NCI-H187 treated with DMSO at 0.1 percent for 48 hours (cell line): Measurements from ENCODE around the gene RAPH1.

Source experiments
- DNase-seq: peaks from one replicate; lab custom pipeline; 2025; lab: John Stamatoyannopoulos, UW

Gene RAPH1

GRCh38 chr2:203535078-203535783 is at the start of gene RAPH1:
Gene RAPH1 (minus strand): TSS chr2:203535301. CDS start chr2:203495353, 39,948 bp downstream.
- no peak for DNase-seq

- DNase-seq: no peak
Measured at GRCh38 chr2:203584784-203585183, 49.7 kb upstream of the RAPH1 start.

DNA sequence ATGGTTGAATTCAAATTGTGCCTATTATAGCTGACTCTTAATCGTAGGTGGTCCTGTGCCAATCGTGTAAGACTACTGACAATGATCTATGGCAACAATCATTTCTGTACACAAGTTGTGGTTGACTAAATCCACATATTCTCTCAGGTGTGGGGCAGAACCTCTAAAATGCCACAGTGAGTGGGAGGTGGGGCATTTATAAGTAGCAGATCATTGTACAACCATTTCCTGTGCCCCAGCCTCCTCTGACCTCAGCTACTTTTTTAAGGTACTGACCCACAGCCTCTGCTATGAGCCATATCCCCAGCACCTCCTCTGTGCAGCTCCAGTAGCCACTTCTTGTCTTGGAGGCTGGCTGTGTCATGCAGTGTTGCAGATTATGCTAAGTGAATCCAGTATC is 48.6 kb upstream of the RAPH1 start:
- no peak for DNase-seq

- no peak for DNase-seq
Measured at GRCh38 chr2:203583084-203583695, 48.1 kb upstream of the RAPH1 start.

- DNase-seq: no peak
Measured at GRCh38 chr2:203582468-203582867, 47.4 kb upstream of the RAPH1 start.

GRCh38 chr2:203580844-203581243 is 45.7 kb upstream of the RAPH1 start:
- DNase-seq: no peak

- no peak for DNase-seq
Measured at GRCh38 chr2:203579730-203580129, 44.6 kb upstream of the RAPH1 start.

GRCh38 chr2:203578759-203579643 is 43.9 kb upstream of the RAPH1 start:
- DNase-seq: no peak

DNA sequence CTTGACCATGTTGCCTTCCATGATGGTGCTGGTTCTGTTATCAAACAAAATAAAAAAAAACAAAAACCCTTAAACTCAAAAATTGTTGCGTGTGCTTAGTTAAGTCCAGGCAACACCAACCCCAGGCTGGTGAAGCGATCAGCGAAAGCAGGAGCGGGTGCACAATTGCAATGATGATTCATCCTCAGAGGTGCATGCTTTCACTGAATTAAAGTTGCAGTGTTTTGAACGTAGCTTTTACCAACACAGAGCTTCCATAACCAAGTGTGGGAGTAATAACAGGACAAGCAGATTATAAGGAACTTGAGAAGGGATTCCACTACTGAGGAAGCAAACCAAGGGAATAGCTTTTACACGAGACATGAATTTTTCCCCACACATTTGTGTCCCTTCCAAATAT is 39.7 kb upstream of the RAPH1 start:
- no peak for DNase-seq

DNA sequence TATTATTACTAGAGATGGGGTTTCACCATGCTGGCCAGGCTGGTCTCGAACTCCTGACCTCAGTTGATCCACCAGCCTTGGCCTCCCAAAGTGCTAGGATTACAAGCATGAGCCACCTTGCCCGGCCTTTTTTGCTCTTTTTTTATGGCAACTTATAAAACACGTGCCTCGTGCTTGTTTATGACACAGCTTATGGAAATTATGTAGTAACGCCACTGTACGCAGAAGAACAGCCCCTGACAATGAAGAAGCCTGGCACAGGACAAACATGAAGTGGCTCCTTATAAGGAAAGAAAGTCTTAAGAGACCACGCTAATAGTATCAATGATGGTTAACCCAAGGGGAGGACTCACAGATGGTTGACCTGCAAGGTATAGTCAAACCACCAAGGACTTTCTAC is 37.2 kb upstream of the RAPH1 start:
- DNase-seq: no peak

DNA sequence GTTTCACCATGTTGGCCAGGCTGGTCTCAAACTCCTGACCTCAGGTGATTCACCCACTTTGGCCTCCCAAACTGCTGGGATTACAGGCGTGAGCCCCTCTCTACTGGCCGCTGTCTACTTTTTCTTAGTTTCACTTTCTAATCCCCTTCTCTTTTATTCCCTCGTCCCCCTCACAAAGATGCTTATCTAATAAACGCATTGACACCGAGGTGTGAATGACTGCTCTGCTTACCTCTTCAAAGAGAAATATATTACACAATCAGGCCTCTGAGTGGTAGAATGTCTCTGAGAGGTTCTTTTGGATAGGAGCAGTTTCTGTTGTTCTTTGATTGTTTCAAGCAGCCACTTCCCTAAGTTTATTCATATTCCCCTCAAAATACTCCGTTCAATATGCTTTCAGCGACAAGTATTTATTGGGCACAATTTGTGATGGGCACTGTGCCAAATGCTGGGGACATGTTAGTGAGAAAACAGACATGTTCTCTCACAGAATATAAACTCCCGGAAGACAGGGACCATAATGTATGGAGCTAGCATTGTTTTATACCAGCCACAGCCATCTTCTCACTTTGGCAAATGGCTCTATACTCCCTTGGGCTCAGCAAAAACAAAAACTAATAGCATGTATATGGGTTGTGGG is 34.7 kb upstream of the RAPH1 start:
- DNase-seq: no peak

DNA sequence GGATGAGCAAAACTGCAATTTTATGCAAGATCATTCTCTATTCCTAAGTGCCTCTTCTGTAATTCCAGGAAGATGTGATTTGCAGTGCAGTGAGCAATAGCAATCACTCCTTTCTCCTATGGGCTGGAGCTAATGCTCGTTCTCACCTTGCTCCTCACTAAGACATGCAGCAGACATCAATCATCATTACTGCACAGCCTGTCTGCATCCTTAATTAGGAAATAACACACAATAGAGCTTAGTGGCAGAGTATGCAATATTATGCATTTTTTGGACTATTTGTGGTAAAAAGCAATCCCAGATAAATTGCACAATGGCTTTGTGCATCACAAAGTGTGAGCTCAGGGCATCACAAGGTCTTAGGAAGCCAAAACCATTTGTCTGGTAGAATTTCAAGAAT is 32.6 kb upstream of the RAPH1 start:
- no peak for DNase-seq

DNA sequence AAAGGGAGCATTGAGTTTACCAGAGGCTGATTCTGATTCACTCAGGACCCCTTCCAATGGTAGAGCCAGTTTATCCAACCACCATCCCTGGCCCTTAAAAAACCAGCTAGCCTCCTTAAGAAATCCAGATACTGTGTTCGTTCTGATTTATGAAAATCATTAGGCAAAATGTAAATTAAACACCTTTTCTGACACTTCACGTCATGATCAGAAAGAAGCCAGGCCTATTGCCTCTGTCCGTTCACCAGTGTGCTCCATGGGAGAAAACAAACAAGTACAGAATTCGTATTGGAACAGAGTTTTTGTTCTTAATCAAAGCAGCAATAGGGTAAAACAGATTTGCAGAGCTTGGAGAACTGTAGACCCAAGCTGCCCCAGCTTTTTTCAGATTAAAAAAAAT is 31.1 kb upstream of the RAPH1 start:
- DNase-seq: no peak

DNA sequence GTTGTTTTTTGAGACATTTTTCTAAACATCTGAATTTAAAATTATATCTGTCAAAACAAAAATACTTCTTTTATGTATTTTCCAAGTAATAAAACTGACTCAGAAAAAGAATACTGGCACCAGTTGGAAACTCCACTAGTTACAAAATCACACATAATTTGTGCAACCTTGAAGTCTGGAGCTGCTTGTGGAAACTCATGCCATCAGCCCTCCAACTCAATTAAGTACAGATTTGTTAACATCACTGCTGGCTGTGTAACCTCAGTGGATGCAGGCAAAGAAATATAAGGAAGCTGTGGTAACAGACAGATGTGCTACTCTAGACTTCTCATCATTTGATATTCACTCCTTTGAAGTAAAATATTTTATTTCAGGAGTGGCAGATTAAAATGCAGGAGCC is 30.0 kb upstream of the RAPH1 start:
- no peak for DNase-seq

- DNase-seq: no peak
Measured at GRCh38 chr2:203562268-203562667, 27.2 kb upstream of the RAPH1 start.

- no peak for DNase-seq
Measured at GRCh38 chr2:203559641-203560040, 24.5 kb upstream of the RAPH1 start.

- DNase-seq: no peak
Measured at GRCh38 chr2:203553784-203554183, 18.7 kb upstream of the RAPH1 start.

DNA sequence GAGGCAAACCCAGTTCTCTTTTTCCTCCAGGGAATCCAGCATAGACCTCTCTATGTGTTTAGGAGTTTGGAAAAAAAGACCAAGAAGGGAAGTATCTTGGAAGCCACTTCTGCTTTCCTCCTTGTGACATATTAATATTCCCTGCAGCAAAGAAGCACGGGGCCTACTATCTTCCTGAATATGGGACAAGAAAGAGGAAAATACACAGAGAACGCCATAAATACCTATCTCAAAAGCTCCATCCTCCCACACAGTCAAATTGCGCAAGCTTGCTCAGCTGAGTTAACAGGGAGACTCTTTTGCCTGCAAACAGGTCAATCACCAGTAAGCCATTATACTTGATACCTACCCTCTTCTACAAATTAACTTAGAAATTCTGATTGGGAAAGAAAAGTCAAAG is 16.7 kb upstream of the RAPH1 start:
- DNase-seq: no peak

DNA sequence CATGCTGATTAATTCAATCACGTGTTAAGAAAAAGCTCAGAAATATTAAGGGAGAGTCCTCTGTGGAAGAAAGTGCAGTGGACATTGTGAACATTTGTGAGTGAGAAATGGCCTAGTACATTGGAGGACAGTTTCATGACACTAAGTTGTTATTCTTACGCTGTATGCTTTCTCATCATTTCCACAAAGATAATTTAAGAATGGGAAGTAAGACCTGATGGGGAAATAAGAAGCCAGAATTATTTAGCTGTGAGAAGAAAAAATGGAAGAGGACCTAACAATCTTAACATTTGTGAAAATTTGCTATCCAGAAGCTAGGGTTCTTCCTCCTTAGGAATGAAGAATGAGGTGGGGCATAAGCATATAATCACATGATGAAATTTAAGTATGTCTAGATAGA is 15.2 kb upstream of the RAPH1 start:
- DNase-seq: no peak

- DNase-seq: no peak
Measured at GRCh38 chr2:203549406-203549805, 14.3 kb upstream of the RAPH1 start.

- no peak for DNase-seq
Measured at GRCh38 chr2:203548887-203549286, 13.8 kb upstream of the RAPH1 start.

DNA sequence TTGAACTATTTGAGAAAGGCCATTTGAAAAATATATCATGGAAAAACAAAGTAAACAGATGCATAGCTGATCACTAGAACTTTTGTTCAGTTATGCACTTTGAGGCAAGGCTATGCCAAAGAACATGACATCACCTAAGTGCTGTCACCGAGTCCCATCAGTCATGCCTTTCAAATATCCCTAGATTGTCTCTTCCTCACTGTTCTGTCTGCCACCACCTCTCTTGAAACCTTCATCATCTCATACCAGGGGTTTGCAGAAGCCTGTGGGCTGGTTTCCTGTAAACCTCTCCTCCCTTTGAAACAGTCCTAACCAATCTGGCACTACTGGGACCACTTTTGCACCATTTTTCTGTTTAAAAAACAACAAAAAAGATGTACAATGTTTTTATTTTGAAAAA is 12.3 kb upstream of the RAPH1 start:
- no peak for DNase-seq

DNA sequence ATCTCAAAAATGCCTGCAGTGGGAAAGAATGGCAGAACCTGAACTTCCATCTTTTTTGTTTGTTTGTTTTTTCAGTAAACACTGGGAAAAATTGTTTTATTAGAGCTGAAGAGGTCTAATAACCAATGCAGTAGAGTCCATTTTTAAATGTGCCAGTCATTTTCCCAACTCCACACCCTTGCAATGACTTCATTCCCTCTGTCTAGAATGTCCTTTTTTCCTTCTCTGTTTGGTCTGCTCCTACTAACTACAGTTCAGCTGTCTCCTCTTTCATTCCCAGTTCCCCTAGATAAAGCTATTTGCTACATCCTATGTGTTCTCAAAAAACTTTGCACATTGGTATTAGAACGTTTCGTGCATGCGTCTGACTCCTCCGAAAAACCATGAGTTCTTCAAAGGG is 9.3 kb upstream of the RAPH1 start:
- no peak for DNase-seq
